GM19468 (cell line): Measurements from ENCODE around the gene LCN10.
"Not testable (repeated sequence)": the region's sequence is repeated elsewhere in the genome, so short reads cannot be mapped to it uniquely, and the experiment has no call there.

ENCODE experiments used
- ATAC-seq: cut with Tn5 transposase; IDR thresholded peaks from one replicate; pipeline ENCODE4 v1.9.1; 2021; ENCODE audit warnings: mild to moderate bottlenecking, moderate library complexity, moderate number of reproducible peaks; ENCODE audit not compliant: unreplicated experiment; ENCODE audit errors: extremely low read depth

Gene LCN10

GRCh38 chr9:136722969-136723356 is 19.8 kb downstream of the LCN10 start:
- no peak for ATAC-seq

GRCh38 chr9:136722093-136722968 is 20.4 kb downstream of the LCN10 start:
- ATAC-seq: no peak

GRCh38 chr9:136721339-136722092 is 21.2 kb downstream of the LCN10 start:
- no peak for ATAC-seq

- ATAC-seq: no peak
Observed at GRCh38 chr9:136720898-136721338, 21.8 kb downstream of the LCN10 start.

GRCh38 chr9:136720251-136720897 is 22.4 kb downstream of the LCN10 start:
- ATAC-seq: no peak

- ATAC-seq: no peak
Observed at GRCh38 chr9:136719195-136719880, 23.4 kb downstream of the LCN10 start.

- no peak for ATAC-seq
Observed at GRCh38 chr9:136718345-136719194, 24.2 kb downstream of the LCN10 start.

GRCh38 chr9:136717399-136717798 is 25.3 kb downstream of the LCN10 start:
- no peak for ATAC-seq

- no peak for ATAC-seq
Observed at GRCh38 chr9:136714893-136715274, 27.9 kb downstream of the LCN10 start.

- no peak for ATAC-seq
Observed at GRCh38 chr9:136714096-136714892, 28.4 kb downstream of the LCN10 start.

- no peak for ATAC-seq
Observed at GRCh38 chr9:136713550-136713949, 29.2 kb downstream of the LCN10 start.

- ATAC-seq: no peak
Observed at GRCh38 chr9:136712690-136713544, 29.8 kb downstream of the LCN10 start.

- no peak for ATAC-seq
Observed at GRCh38 chr9:136711751-136712689, 30.7 kb downstream of the LCN10 start, which contains the start of gene DIPK1B. TSS of gene DIPK1B (plus strand) at chr9:136712572. CDS start at chr9:136712666, 94 bp downstream.

GRCh38 chr9:136711219-136711648 is 31.5 kb downstream of the LCN10 start:
- ATAC-seq: not testable (repeated sequence)

- ATAC-seq: no peak
Observed at GRCh38 chr9:136710543-136710942, 32.2 kb downstream of the LCN10 start.

GRCh38 chr9:136709454-136710109 is 33.2 kb downstream of the LCN10 start:
- ATAC-seq: no peak
